NCI-H1436 (cell line): ENCODE data around the gene TPCN1.
"Not testable (repeated sequence)": the region's sequence is repeated elsewhere in the genome, so short reads cannot be mapped to it uniquely, and the experiment has no call there.

Experiments used
- DNase-seq: peaks from one replicate; lab custom pipeline; 2025; lab: John Stamatoyannopoulos, UW

Gene TPCN1

DNA sequence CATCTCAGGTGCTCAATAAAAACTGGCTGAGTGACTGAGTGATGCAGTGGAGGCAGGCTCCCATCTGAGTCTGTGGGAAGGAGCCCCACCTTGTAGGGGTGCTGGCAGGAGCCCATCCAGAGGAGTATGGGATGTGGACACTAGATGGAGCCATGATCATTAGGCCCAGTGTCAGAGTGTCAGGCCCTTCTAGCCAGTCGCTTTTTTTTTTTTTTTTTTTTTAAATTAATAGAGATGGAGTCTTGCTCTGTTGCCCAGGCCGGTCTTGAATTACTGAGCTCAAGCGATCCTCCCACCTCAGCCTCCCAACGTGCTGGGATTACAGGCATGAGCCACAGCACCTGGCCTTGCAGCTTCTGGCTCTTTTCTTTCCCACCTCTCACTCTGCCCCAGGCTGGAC, 24.3 kb upstream of the TPCN1 start:
- DNase-seq, result peak; percentile 32

DNA sequence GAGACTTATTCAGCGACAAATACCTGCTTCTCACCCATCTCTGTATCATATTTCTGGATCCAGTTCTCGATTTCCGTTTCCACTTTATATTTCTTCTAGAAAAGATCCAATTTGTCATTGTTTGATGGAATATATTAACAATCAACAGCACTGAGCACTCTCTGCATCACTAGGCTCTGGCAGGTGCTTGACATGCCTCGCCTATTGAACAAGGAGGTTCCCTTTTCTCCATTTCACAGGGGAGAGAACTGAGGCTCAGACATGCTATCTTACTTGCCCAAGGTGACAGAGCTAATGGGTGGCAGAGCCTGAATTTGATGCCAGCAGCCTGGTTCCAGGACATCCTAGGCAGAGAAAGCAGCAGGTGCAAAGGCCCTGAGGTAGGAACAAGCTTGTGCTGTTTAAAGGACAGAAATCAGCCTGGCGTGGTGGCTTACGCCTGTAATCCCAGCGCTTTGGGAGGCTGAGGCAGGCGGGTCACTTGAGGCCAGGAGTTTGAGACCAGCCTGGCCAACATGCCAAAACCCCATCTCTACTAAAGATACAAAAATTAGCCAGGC, 23.7 kb upstream of the TPCN1 start:
- no peak for DNase-seq

DNA sequence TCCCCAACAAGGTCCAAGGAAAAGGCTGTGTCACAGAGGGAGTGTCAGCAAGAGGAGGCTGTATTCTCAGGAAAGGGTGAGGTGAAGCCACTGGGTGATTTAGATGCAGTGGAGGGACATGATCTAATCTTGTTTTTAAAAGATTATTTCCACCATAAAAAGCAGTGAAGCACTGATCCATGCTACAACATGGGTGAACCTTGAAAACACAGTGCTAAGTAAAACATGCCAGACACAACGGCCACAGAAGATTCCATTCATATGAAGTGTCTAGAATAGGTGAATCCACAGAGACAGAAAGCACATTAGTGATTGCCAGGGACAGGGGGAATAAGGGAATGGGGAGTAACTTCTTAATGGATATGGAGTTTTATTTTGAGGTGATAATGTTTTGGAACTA, 23.0 kb upstream of the TPCN1 start:
- DNase-seq, result no peak

DNA sequence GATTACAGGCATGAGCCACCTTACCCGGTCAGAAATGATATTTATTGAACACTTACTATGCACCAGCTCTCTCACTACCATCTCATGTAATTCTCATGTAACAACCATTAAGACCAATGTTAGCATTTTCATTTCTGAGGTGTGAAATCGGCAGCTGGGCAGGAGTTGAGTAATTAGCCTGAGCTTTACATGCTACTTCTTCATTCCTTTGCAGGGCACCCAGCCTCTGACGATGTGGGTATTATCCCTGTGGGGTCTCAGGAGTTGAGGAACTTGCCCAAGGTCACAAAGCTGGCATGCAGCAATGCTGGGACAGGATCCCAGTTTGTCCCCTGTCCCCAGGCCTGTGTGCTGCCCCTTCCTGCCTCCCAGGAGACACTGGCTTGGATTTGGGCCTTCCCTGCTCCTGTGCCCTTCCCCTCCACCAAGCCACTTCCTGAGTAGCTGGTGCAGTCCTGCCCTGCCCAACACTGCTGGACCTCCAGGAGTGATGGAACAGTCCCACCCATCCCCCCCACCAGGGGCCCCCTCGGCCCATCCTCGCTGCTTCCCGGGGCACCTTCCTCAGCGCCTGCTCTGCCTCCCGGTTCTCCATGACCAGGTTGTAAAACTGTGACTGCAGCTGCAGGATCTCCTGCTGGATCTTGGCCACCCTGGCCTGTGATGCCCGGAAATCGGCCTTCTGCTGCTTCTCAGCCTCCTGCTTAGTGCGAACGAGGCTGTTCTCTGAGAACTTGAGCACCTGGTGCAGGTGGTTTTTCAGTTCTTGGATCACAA, 21.1 kb upstream of the TPCN1 start:
- no peak for DNase-seq

DNA sequence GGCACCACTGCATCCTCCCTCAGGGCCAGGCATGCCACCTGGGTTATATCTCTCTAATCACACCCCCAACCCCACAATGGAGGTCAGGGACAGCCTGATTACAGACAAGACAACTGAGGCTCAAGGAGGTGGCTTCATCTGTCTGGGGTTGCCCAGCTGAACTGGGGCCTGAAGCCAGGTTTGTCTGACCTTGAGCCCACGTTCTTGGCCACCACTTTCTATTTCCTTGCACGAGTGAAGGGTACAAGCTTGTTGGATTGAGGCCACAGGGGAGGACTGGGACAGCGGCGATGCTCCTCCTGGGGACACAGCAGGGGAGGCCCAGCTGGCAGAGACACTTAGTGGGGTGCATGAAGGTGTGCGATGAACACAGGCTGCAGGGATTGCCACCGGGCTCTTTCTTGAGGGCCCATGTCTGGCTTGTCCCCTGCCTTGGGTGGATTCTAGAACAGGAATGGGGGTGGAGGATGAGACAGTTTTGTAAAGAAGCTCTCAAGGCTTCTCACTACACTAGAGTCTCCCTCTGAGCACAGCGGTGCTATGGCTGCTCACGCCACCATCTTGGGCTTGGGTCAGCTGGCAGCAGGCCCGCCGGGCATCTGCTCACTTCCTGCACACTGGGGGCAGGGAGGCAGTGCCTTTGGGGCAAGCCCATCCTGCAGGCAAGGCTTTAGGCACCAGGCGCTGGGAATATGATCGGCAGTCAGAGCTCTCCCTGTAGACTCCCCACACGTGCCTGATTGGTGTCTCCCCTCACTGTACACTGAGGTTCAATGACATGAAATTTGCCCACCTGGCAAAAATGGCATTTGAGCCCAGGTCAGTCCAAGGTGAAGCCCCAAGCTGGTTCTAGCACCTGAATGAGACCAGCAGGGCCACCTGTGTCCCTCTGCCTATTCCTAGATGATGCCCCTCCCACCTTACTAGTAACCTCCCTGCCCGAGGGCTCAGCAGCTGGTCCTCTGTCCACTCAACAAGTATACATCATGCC, 19.8 kb upstream of the TPCN1 start:
- no peak for DNase-seq

DNA sequence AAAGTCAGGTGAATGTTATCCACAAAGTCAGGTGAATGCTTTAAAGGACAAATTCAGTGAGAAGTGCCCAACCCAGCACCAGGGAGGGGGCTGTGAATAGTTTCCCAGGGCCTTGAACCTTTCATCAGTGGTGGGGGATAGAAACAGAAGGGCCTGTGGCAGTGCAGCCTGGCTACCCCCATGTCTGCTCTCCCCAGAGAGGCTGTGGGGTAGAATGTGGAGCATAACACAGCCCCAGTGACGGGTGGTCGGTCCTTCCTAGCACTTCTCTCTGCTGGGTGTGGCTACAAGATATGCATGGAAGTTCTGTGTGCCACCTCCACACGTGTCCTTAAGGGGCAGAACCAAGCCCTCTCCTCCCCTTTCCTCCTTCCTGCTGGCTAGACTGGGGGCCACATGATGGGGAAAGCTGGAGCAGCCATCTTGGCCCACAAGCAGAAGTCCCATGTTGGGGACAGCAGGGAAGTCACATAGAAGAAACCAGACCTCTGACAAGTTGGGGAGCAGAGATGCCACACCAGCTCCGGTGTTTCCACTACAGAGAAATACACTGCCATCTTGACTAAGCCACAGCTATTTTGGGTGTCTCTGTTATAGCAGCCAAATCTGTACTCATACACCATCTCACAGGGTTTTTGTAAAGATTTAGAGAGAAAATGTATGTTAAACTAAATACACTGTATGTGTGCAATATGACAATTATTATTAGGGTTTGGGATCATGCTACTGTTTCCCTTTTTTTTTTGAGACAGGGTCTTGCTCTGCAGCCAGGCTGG, 18.8 kb upstream of the TPCN1 start:
- no peak for DNase-seq

DNA sequence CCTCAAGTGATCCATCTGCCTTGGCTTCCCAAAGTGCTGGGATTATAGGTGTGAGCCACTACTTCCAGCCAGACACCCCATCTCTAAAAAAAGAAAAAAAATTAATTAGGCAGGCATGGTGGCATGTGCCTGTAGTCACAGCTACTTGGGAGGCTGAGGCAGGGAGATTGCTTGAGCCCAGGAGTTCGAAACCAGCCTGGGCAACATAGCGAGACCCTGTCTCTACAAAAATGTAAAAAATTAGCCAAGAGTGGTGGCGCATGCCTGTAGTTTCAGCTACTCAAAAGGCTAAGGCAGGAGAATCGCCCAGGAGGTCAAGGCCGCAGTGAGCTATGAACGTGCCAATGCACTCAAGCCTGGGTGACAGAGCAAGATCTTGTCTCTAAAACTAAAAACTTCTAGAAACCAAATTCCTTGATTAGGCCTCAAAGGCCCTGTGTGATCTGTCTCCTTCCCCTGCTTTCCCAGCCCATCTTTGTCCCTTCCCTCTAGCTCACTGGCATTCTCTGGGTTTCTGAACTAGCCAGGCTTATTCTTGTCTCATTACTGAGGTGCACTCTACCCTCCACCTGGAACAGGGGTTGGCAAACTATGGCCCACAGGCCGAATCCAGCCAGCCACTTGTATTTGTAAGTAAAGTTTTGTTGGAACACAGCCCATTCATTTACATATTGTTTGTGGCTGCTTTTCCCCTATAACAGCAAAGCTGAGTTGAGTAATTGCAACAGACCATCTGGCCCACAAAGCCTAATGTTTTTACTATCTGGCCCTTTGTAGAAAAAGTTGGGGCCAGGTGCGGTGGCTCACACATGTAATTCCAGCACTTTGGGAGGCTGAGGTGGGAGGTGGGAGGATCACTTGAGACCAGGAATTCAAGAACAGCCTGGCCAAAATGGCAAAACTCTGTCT, 17.2 kb upstream of the TPCN1 start:
- no peak for DNase-seq

DNA sequence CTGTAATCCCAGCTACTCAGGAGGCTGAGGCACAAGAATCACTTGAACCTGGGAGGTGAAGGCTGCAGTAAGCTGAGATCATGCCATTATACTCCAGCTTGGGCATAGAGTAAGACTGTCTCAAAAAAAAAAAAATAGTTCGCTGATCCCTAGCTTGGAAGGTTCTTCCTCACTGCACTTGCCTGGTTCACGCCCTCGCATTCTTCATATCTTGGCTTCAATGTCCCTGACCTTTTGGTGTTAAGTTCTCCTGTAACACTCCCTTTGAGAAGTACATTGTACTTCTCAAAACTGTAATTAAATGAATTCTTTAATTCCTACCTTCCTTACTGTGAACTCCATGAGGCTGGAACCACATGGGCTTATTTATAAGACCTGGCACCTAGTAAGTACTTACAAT, 16.5 kb upstream of the TPCN1 start:
- no peak for DNase-seq

DNA sequence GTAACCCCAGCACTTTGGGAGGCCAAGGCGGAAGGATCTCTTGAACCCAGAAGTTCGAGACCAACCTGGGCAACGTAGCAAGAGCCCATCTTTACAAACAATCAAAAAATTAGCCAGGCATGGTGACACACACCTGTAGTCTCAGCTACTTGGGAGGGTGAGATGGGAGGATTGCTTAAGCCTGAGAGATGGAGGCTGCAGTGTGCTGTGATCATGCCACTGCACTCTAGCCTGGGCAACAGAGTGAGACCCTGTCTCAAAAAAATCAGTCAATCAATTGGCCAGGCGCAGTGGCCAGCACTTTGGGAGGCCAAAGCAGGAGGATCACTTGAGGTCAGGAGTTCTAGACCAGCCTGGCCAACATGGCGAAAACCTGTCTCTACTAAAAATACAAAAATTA, 14.5 kb upstream of the TPCN1 start:
- not testable (repeated sequence) for DNase-seq

DNA sequence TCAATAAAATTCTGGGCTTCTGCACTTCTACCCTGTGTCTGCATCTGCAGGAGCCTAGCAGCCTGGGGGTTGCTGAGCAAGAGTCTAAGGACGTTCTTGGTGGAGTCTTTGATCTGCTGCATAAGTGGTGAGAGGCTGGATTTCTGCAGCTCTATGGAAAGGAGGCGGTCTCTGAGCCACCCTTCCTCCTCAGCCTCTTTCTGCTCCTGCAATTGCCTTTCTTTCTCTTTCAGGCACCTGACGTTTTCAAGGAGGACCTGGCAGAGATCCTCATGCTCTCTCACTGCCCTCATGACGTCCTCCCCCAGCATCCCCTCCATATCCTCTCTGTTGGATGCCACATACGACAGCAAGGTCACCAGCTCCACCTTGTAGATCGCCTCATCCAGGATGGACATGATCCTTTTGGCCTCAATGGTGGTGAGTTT, 13.6 kb upstream of the TPCN1 start:
- DNase-seq, result no peak

DNA sequence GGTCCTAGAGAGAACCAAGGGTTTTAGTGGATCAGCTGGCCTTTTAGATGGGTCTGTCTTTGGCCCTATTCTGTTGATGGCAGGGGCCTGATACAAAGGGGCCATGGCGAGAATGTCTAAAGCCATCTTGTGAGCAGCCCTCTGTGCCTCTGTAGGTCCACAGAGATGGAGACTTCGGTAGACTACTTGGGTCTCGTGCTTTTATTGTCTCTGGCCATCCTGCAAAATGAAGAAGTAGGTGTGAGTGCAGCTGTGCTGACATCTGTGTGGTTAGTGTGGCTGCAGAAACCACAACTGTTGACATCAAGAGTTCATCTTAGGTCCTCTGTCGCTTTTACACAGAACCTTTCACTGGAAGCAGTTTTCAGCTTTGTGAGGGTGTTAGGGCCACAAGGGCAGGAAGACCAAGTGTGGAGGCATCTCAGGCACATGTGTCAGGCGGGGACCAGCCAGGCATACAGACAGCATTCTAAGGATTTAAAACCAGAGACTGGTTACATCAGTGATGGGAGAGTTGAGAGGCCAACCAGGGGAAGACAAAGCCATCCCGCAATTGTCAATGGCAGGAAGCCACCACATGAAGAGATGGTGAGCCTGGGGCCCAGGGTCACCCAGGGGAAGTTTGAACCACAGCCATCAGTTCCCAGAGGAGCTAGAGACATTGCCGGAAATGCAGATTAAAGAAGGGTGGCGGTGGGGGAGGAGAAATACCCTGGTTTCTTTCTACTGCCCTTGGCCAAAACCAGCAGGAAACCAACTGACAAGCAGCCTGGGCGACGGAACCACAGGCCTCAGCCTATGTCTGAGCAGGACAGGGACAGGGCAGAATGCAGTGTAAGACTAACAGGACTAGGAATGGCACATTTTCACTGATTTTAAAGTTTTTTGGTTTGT, 13.0 kb upstream of the TPCN1 start:
- DNase-seq, result no peak

DNA sequence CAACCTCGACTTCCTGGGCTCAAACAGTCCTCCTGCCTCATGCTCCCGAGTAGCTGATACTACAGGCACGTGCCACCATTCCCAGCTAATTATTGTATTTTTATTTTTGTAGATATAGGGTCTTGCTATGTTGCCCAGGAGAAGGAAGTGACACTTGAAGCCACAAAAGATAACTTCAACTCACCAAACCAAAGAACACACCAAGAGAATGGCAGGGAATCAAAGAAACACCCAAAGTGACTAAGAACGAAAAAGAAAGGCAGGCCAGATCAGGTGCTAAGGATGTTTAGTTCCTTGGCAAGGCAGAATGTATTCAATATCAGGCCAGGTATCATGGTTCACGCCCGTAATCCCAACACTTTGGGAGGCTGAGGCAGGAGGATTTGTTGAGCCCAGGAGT, 10.1 kb upstream of the TPCN1 start:
- no peak for DNase-seq

DNA sequence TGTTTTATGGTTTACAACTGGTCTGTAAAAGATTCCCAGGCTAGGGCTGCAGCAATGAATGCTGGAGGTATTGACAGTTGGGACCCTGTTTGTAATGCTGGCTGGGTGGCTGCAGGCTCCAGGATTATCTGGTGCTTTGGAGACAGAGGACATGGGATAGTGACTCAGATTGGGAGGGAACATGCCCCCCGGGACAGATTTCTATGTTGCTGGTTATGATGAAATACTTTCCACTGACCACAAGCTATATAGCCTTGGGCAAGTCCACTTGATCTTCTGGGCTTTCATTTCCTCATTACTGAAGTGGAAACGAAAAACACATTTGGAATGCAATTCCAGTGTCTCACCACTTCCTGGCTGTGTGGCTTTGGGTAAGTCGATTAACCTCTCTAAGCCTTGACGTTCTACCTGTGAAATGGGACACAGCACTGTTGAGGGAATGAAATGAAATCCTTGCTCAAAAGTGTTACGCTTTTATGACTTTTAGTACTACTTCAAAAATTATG, 6.3 kb upstream of the TPCN1 start:
- DNase-seq, result no peak

DNA sequence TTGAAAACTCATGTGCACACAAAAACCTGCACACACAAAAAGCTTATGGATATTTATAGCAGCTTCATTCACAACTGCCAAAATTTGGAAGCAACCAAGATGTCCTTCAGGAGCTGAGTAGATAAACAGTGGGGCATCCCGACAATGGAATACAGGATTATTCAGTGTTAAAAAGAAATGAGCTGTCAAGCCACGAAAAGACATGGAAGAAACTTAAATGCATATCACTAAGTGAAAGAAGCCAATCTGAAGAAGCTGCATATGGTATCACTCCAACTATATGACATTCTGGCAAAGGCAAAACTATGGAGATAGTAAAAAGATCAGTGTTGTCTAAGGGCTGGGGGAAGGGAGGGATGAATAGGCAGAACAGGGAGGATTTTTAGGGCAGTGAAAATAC, 5.2 kb upstream of the TPCN1 start:
- DNase-seq, result no peak

DNA sequence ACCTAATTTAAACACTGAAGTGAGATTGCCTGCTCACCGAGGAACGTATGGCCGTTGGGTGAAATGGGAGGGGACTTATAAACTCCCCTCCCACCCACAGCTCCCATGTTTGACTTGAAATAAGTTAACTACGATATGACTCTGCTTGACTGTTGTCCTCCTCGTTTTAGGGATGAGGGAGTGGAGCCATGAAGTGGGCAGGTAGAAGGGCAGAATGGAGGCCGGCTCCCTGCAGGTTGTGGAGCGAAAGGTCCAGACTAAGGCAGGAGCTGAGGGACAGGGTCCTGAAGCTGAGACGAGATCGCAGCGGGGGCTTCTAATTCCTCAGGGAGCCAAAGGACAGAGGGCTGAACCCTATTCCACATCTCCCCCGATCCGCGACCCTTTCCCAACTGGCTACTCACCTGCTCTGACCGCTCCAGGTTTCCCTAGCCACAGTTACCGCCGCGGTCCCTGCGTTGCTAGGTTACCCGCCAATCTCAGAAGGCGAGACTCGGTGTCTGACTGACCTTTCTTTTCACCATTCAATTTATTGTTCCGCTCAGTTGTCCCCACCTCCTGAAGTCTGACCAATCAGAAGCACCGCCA, 577 bp upstream of the TPCN1 start:
- no peak for DNase-seq

DNA sequence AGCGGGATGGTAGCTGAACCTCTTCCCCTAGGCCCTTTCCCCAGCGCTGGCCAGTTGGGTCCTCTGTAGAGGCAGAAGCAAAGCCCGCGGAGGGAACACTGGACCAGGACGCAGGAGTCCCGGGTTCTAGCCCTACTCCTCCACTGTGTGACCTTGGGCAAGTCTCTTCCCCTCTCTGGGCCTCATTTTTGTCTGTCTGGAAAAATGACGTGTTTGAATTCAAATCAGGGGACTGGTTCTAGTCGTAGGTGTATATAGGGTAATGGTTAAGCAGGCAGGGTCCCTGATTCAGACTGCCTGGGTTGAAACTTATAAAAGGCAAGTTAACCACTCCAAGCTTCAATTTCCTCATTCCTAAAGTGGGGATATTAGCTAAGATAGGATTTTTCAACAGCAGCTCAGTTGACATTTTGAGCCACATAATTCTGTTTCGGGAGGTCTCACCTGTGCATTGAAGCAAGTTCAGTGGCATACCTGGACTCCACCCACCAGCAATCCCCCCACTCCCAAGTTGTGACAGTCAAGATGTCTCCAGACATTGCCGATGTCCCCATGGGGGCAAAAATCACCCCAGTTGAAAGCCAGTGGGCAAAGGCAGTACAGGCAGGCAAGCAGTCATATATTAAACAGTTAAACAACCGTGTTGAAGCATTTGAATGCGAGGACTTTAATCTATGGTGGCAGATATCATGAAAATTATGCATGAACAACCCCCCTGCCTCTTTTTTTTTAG, 899 bp downstream of the TPCN1 start:
- DNase-seq, result no peak

DNA sequence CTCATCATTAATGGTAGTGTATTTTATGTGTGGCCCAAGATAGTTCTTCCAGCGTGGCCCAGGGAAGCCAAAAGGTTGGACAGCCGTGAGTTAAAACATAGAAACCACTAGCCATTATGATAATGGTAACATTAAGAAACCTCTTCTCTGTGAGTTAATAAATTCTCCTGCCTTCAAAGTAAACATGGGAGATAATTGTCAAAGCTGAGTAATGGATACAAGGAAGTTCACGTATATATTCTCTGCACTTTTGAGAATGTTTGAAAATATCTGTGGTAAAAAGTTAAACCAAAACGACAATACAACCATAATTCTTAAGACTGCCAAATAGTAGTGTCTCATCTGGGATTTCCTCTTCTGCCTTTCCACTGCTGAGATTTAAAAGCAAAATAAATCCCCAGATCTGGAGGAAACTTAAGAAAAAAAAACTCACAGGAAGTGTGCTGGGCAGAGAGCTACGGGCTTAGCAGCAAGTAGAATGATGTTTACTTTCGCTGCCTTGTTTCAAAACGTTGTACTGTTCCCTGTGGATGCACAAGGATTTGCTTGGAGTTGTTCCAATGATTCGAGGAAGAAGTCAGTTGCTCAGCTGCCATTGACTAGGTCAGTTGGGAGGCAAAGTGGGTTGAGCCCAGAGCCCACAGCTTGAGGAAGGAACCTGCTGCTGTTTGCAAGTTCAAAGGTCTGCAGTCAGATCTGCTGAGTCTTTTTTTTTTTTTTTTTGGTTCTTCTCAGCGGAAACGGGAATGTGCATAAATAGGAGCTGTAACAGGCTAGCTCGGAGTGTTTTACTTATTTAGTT, 1.7 kb downstream of the TPCN1 start:
- no peak for DNase-seq

DNA sequence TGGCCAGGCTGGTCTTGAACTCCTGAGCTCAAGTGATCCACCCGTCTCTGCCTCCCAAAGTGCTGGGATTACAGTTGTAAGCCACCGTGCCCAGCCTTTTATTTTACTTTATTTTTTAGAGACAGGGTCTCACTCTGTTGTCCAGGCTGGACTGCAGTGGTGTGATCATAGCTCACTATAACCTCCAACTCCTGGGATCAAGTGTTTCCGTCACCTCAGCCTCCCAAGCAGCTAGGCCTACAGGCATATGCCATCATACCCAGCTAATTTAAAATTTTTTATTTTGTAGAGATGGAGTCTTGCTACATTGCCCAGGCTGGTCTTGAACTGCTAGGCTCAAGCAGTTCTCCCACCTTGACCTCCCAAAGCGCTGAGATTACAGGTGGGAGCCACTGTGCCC, 3.7 kb downstream of the TPCN1 start:
- no peak for DNase-seq
